ENCODE results near the gene ISCA1. TPM values are rescaled to one million over a fixed set of nuclear protein-coding genes. Genes with fewer than 3 reads are reported as not detected.

The ISCA1 gene
- total RNA-seq = 10 to 100 TPM; 50.6 to 67.4 (median 55.6) TPM

DNA sequence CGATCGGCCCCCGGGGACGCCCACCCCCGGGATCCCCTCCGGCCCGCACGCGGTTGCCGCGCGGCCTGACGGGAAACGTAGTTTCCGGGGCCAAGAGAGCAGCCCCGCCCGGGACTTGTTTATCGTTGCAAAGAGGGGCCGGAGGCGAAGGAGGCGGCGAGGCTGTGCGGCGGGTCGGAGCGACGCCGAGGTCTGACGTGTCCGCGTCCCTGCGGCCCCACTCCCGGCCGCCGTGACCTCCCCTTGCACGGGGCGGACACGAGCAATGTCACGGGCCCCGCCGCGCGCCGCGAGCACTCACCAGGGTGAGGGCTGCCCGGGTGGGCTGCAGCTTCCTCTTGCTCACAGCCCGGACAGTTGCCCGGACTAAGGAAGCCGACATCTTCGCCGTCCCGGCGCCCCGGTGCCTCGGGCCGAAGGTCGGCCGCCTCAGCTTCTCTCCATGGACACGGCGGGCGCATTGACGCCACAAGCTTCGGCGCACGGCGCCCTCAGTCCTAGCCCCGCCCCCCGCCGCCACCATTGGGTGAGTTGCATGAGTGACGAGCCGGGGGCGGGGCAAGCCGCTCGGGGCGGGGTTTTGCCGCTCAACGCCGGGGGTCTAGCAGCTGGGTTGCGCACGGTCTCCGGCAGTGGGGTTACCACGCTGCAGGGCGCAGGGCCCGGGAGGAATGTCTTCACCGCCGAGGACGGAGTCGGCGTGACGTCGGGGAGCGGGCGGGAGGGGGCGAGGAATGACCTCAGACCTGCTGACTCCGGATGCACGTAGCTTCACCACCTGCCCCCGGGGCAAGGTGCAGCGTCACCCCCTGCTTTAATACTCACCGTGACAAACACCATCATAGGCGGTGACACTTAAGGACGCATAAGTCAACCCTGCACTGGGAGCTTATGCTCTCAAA, at the start of gene ISCA1:
ISCA1 (minus strand) TSS at position 462 of the 902 bp plus-strand sequence; CDS start at position 382, 80 bp downstream.
- TF ChIP-seq, protein P1, sequence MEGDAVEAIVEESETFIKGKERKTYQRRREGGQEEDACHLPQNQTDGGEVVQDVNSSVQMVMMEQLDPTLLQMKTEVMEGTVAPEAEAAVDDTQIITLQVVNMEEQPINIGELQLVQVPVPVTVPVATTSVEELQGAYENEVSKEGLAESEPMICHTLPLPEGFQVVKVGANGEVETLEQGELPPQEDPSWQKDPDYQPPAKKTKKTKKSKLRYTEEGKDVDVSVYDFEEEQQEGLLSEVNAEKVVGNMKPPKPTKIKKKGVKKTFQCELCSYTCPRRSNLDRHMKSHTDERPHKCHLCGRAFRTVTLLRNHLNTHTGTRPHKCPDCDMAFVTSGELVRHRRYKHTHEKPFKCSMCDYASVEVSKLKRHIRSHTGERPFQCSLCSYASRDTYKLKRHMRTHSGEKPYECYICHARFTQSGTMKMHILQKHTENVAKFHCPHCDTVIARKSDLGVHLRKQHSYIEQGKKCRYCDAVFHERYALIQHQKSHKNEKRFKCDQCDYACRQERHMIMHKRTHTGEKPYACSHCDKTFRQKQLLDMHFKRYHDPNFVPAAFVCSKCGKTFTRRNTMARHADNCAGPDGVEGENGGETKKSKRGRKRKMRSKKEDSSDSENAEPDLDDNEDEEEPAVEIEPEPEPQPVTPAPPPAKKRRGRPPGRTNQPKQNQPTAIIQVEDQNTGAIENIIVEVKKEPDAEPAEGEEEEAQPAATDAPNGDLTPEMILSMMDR (IDR thresholded peaks at IDR 0.05) = no peak
- DNase-seq (ENCODE audit: low spot score) (peak; percentile 98), ATAC-seq (ENCODE audit: low FRiP score) (peak; percentile 95)

- DNase-seq (ENCODE audit: low spot score) (no peak), ATAC-seq (ENCODE audit: low FRiP score) (no peak)
- TF ChIP-seq, protein P1 (IDR thresholded peaks at IDR 0.05) = no peak
These were observed 47.8 kb upstream of the ISCA1 start for GRCh38 chr9:86330186-86330585.

GRCh38 chr9:86329649-86330048, 47.3 kb upstream of the ISCA1 start:
- ATAC-seq (ENCODE audit: low FRiP score) (peak; percentile 87), DNase-seq (ENCODE audit: low spot score) (no peak)
- TF ChIP-seq, protein P1 (IDR thresholded peaks at IDR 0.05) = no peak

DNA sequence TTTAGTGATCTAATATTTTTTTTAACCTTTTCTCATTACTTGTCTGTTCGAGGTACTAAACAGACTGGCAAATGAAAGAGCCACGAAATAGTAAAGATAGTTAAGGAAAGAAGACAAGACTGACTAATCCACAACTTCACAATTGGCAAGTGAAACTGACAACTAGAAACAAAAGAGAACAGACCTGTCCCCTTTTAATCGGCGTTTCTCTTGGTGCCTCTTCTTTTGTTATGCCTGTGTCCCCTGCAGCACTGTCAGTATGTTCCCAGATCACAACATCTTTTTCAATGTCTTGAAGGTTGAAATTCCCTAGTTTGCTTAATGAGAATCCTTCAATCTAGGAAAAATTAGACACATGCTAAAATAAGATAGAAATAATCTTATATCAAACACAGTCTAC, 45.8 kb upstream of the ISCA1 start:
- TF ChIP-seq, protein P1 (IDR thresholded peaks at IDR 0.05) = no peak
- DNase-seq (ENCODE audit: low spot score) (no peak), ATAC-seq (ENCODE audit: low FRiP score) (no peak)

DNA sequence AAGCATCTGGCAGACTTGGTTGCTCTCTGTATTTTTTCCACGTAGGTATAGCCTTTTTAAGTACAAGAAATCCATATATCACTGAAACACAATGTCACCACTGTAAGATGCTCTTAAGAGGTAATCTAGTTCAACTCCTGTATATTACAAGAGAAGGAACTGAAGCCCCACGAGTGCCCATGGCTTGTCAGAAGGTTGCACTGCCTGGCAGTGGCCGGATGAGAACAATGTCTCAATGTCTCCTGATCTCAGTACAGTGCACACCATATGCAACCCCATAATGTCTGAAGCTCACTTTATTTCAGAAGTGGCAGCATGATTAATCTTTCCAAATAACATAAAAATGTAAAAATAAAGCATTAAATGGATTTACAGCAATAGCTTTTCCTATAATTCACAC, 44.2 kb upstream of the ISCA1 start:
- no peak for ATAC-seq (ENCODE audit: low FRiP score)
- TF ChIP-seq, protein P1 (IDR thresholded peaks at IDR 0.05) = no peak
- DNase-seq (ENCODE audit: low spot score) = no peak

GRCh38 chr9:86324901-86325300, 42.6 kb upstream of the ISCA1 start:
- ATAC-seq (ENCODE audit: low FRiP score) (no peak), DNase-seq (ENCODE audit: low spot score) (no peak)
- TF ChIP-seq, protein P1 (IDR thresholded peaks at IDR 0.05) = no peak

- DNase-seq (ENCODE audit: low spot score) (no peak), ATAC-seq (ENCODE audit: low FRiP score) (peak; percentile 41)
- TF ChIP-seq, protein P1 (IDR thresholded peaks at IDR 0.05) = no peak
These were observed 42.0 kb upstream of the ISCA1 start for GRCh38 chr9:86324308-86324707.

Data from omental fat pad (tissue), 4 donors.